Brain microvascular endothelial cell (primary cell): ENCODE measurements around the gene UBE3D.
"Not testable (repeated sequence)": the region's sequence is repeated elsewhere in the genome, so short reads cannot be mapped to it uniquely, and the experiment has no call there.

Experiments used
- DNase-seq: peaks from one replicate; pipeline ENCODE4 v3.0.0-alpha.2; 2020
- H3K27ac ChIP-seq: fragments of 250-450 bp; sonication (Bioruptor Pico); 2 replicates; pipeline ENCODE4 v1.5.1; 2020; ENCODE audit warnings: mild to moderate bottlenecking, moderate library complexity
- H3K27me3 ChIP-seq: fragments of 250-450 bp; sonication (Bioruptor Pico); replicated peaks from 2 replicates; pipeline ENCODE4 v1.5.1; 2020; ENCODE audit warnings: mild to moderate bottlenecking
- H3K36me3 ChIP-seq: fragments of 250-450 bp; sonication (Bioruptor Pico); replicated peaks from 2 replicates; pipeline ENCODE4 v1.5.1; 2020; ENCODE audit warnings: mild to moderate bottlenecking
- H3K4me3 ChIP-seq: 2 replicates; pipeline ENCODE4 v1.5.1; 2011; ENCODE audit warnings: low read depth, mild to moderate bottlenecking, control low read depth, low read length, moderate library complexity
- CTCF ChIP-seq: IDR thresholded peaks from 2 replicates; pipeline ENCODE4 v1.5.1; 2011; ENCODE audit warnings: low read depth, mild to moderate bottlenecking, moderate library complexity, low read length, control low read depth, inconsistent platforms; ENCODE audit errors: missing control alignments
- in situ Hi-C: cut with HindIII; loops from 2 replicates; pipeline ENCODE4 v1.10.0; 2017; ENCODE audit warnings: low sequenced_read_pairs, low pct_ligation_motif_present

Gene UBE3D

GRCh38 chr6:83031689-83032088 is 34.0 kb downstream of the UBE3D start:
- in situ Hi-C loops: no loop called here
- Histone ChIP-seq H3K36me3 (peaks cover 5% of the 10 kb centered on the region), H3K27me3 (no peaks in the 10 kb centered on the region), H3K27ac (no peak overlapping the region), H3K4me3 (no peak overlapping the region)
- no peak for TF ChIP-seq CTCF
- no peak for DNase-seq

DNA sequence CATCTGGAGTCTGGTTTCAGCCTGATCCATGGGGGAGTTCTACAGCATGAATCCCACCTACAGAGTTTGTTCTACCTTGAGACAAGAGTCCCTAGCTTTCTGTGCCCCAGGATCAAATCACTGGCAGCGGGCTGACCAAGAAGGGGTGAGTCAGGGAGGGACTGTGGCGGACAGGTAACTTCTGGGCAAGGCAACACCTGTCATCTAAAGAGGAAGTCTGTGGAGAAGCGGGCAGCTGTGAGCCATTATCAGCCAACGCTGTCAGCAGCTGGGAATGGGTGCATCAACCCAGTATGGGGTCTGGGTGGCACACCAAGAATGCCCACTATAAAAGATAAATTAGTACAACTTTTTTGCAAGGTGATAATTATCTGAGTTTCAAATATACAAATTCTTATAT is 45.9 kb downstream of the UBE3D start:
- no peak for DNase-seq
- peaks cover 4% of the 10 kb centered on the region for H3K36me3 ChIP-seq
- in situ Hi-C loops: no loop called here
- TF ChIP-seq CTCF: no peak
- no peak overlapping the region for H3K27ac ChIP-seq
- no peak overlapping the region for H3K4me3 ChIP-seq
- no peaks in the 10 kb centered on the region for H3K27me3 ChIP-seq

GRCh38 chr6:83011131-83011530 is 54.5 kb downstream of the UBE3D start:
- H3K36me3 ChIP-seq, H3K4me3 ChIP-seq, in situ Hi-C loops, H3K27ac ChIP-seq, DNase-seq, H3K27me3 ChIP-seq: not testable (repeated sequence)

DNA sequence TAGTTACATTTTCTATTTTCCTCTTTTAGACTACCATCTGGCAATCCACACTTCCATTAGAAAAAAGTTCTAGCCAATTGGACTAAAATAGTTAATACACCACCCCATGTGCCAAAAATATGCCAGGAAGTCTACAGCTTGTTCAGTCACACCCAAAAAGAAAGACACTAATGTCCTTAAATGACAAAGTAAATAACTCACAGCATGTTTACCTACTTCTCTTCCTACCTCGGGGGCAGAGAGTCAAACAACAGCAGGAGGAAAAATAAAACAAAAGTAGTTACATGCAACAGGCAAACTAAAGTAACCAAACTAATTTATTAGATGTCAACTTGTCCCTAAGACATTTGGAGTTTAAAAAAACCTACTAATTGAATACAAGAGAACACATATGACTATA is 57.0 kb downstream of the UBE3D start:
- in situ Hi-C loops: no loop called here
- Histone ChIP-seq H3K27ac (no peak overlapping the region), H3K27me3 (no peaks in the 10 kb centered on the region), H3K4me3 (no peak overlapping the region), H3K36me3 (no peaks in the 10 kb centered on the region)
- no peak for DNase-seq
- TF ChIP-seq CTCF: no peak

DNA sequence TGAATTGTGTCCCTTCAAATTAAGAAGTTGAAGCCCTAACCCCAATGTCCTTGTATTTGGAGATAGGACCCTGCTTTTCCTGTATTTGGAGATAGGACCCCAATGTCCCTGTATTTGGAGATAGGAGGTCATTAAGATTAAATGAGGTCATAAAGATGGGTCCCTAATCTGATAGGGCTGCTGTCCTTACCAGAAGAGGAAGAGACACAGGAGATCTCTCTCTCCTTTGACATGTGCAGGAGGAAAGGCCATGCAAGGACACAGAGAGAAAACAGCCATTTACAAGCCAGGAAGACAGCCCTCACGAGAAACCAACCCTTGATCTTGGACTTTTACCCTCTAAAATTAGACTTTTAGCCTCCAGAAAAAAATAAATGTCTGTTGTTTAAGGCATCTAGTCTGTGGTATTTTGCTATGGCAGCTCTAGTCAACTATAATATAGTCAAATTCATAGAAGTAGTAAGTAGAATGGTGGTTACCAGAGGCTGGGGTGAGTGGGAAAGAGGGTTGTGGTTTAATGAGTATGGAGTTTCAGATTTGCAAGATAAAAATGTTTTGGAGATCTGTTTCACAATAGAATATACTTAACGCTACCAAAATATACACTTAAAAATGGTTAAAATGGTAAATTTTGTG is 59.3 kb downstream of the UBE3D start:
- no peak for TF ChIP-seq CTCF
- Histone ChIP-seq H3K27me3 (no peaks in the 10 kb centered on the region), H3K27ac (no peak overlapping the region), H3K4me3 (no peak overlapping the region), H3K36me3 (no peaks in the 10 kb centered on the region)
- no peak for DNase-seq
- in situ Hi-C loops: no loop called here

DNA sequence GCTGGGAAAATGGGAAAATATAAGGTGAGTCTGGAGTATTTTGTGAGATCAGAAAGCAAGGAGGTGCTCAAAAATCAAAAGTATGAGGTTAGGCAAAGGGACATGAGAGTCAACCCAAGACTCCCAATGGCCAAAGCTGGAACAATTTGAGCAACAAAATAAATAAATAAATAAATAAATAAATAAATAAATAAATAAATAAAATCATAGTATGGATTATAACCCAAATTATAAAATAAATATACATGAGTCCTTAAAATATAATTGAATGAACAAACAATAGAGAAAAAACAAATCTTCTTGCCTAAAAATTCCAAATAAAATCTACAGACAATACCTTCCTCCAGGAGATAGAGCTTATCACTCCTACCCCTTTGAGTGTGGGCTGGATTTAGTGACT is 69.5 kb downstream of the UBE3D start:
- no peak overlapping the region for H3K27ac ChIP-seq
- H3K4me3 ChIP-seq: no peak overlapping the region
- DNase-seq: no peak
- no peaks in the 10 kb centered on the region for H3K36me3 ChIP-seq
- no peak for TF ChIP-seq CTCF
- no peaks in the 10 kb centered on the region for H3K27me3 ChIP-seq
- in situ Hi-C loops: no loop called here
